ENCODE data around the gene OR7A17.

Gene OR7A17

GRCh38 chr19:14843169-14843568, 42.8 kb downstream of the OR7A17 start:
- TF ChIP-seq CTCF (IDR thresholded peaks at IDR 0.05; ENCODE audit: control extremely low read depth, extremely low read depth, low read depth, missing control alignments), result no peak
- ChIA-PET POLR2A (no interaction called here), CTCF (no interaction called here)
- no peak for DNase-seq (ENCODE audit: extremely low spot score)

- POLR2A ChIA-PET, result no interaction called here
- CTCF ChIA-PET, result interaction anchor here (1.5 kb wide), 1 partner anchor 10 kb away, joined by 5 read pairs; no protein-coding TSS in a partner anchor
- no peak for TF ChIP-seq CTCF (IDR thresholded peaks at IDR 0.05; ENCODE audit: control extremely low read depth, extremely low read depth, low read depth, missing control alignments)
- no peak for DNase-seq (ENCODE audit: extremely low spot score)
Measured at GRCh38 chr19:14840206-14840605, 45.7 kb downstream of the OR7A17 start.

- ChIA-PET POLR2A (no interaction called here), CTCF (no interaction called here)
- DNase-seq (ENCODE audit: extremely low spot score), result no peak
- TF ChIP-seq CTCF (IDR thresholded peaks at IDR 0.05; ENCODE audit: control extremely low read depth, extremely low read depth, low read depth, missing control alignments), result no peak
Measured at GRCh38 chr19:14837391-14837790, 48.5 kb downstream of the OR7A17 start.

- ChIA-PET POLR2A (no interaction called here), CTCF (no interaction called here)
- no peak for DNase-seq (ENCODE audit: extremely low spot score)
- TF ChIP-seq CTCF (IDR thresholded peaks at IDR 0.05; ENCODE audit: control extremely low read depth, extremely low read depth, low read depth, missing control alignments), result no peak
Measured at GRCh38 chr19:14835011-14835410, 50.9 kb downstream of the OR7A17 start, which contains the start of the genes OR7A5 and OR7C1. Gene OR7A5 (minus strand): TSS chr19:14835185. CDS start chr19:14828241, 6,944 bp downstream. Gene OR7C1 (minus strand): TSS chr19:14835185. CDS start chr19:14800136, 35,049 bp downstream.

- ChIA-PET CTCF (interaction anchor here (1.2 to 1.5 kb wide), 4 partner anchors 9 to 28 kb away, joined by 4 to 5 read pairs (median 5); no protein-coding TSS in a partner anchor), POLR2A (no interaction called here)
- DNase-seq (ENCODE audit: extremely low spot score), result no peak
- TF ChIP-seq CTCF (IDR thresholded peaks at IDR 0.05; ENCODE audit: control extremely low read depth, extremely low read depth, low read depth, missing control alignments), result no peak
Measured at GRCh38 chr19:14830702-14831101, 55.2 kb downstream of the OR7A17 start.
